Cardiac septum (tissue), 1 donor: ENCODE data around the gene ELFN1. TPM values are rescaled to one million over a fixed set of nuclear protein-coding genes. Genes with fewer than 3 reads are reported as not detected.
A peak's percentile ranks its signal among the peaks of the same experiment; 100 is the strongest.

Experiments
- DNase-seq: peaks from one replicate; pipeline ENCODE4 v3.0.0-alpha.2; 2020; ENCODE audit warnings: low spot score
- intact Hi-C: fragments of 100-400 bp; cut with DNase I; formaldehyde crosslinking; loops from one replicate; pipeline ENCODE4 v1.14.0; 2022
- total RNA-seq: library from RNA; stranded (reverse); fragmentation: NEBNext Ultra II Directional; extraction: Animal tissue kit (Norgen Biotek cat#: 25700); gene quantifications from one replicate; pipeline ENCODE4 v1.2.1, GENCODE V29; 2021
- donor health status: DM: no; HTN: no; CAD: no.

The ELFN1 gene
- total RNA-seq, 1 donor from 2014 or later: 7.4 TPM

GRCh38 chr7:1671594-1672451 lies 1.7 kb downstream of the ELFN1 start:
- DNase-seq: no peak
- intact Hi-C loops: no loop called here

GRCh38 chr7:1672851-1673486 lies 2.9 kb downstream of the ELFN1 start:
- peak; percentile 44 for DNase-seq
- intact Hi-C loops: no loop called here

DNA sequence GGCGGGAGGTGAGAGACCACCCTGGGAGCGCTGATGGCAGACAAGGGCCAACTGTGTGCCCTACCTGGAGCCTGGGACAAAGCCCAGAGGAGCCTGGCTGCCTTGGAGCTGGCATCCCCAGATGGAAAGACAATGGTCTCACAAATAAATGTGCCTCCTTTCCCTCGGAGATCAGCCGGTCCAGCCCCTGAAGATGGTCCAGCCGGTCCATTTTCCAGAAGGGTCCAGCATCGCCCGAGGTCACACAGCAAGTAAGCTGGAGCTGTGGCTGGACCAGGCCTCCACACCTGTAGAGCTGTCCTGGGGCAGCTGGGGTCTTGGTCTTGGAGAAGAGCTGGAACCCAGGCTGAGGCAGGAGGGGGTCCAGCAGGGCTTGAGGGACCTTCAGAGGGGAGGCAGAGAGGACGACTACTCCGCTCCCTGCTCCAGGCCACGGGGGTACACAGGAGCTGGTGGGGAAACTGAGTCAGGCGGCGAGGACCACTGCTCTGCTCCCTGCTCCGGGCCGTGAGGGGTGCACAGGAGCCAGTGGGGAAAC lies 3.6 kb downstream of the ELFN1 start:
- intact Hi-C loops: no loop called here
- peak; percentile 50 for DNase-seq

- peak; percentile 63 for DNase-seq
- intact Hi-C loops: no loop called here
Measured at GRCh38 chr7:1674161-1675035, 4.3 kb downstream of the ELFN1 start.

- intact Hi-C loops: no loop called here
- peak; percentile 69 for DNase-seq
Measured at GRCh38 chr7:1675036-1675671, 5.1 kb downstream of the ELFN1 start.

- DNase-seq: peak; percentile 72
- intact Hi-C loops: no loop called here
Measured at GRCh38 chr7:1675673-1676549, 5.8 kb downstream of the ELFN1 start.

GRCh38 chr7:1676550-1677078 lies 6.5 kb downstream of the ELFN1 start:
- peak; percentile 58 for DNase-seq
- intact Hi-C loops: no loop called here

DNA sequence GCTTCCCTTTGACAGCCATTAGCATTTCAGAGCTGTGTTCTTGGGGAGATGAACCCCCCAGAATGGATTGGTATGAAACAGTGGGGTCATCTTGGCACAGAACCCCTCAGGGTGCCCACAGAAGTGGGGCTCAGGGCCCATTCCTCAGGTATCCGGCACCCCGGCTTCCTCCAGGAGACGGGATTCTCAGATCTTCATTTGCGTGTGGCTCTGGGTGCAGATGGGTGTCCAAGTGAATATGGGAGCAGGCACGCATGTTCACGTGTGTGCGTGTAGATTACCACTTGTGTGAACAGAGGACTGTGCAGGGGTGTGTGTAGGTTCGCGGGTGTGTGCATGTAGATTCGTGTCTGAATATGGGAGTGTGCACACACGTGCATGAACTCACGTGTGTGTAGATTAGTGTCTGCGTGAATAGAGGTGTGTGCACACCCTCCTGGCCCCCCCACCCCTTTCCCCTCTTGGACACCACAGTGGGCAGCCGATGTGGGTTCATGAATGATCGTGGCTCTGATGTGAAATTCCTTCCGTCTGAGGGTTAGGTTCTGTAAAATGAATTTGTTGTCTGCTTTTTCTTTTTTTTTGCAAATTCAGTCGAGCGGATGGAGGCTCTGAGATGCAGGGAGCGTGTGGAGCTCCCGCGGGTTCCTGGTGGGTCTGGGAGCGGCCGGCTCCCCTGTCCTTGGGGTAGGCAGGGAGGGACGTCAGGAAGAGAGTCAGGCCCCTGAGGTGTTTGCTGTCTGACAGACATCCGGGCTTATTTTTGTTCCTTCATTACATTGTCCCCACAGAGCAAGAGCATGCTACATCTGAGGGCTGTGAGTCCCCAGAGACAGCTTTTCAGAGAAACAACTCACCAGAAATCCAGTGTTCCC lies 7.4 kb downstream of the ELFN1 start:
- peak; percentile 54 for DNase-seq
- intact Hi-C loops: no loop called here

- DNase-seq: peak; percentile 68
- intact Hi-C loops: no loop called here
Measured at GRCh38 chr7:1678081-1678543, 8.0 kb downstream of the ELFN1 start.

GRCh38 chr7:1678571-1679325 lies 8.7 kb downstream of the ELFN1 start:
- intact Hi-C loops: no loop called here
- DNase-seq: peak; percentile 49

- peak; percentile 61 for DNase-seq
- intact Hi-C loops: no loop called here
Measured at GRCh38 chr7:1679326-1679965, 9.4 kb downstream of the ELFN1 start.

DNA sequence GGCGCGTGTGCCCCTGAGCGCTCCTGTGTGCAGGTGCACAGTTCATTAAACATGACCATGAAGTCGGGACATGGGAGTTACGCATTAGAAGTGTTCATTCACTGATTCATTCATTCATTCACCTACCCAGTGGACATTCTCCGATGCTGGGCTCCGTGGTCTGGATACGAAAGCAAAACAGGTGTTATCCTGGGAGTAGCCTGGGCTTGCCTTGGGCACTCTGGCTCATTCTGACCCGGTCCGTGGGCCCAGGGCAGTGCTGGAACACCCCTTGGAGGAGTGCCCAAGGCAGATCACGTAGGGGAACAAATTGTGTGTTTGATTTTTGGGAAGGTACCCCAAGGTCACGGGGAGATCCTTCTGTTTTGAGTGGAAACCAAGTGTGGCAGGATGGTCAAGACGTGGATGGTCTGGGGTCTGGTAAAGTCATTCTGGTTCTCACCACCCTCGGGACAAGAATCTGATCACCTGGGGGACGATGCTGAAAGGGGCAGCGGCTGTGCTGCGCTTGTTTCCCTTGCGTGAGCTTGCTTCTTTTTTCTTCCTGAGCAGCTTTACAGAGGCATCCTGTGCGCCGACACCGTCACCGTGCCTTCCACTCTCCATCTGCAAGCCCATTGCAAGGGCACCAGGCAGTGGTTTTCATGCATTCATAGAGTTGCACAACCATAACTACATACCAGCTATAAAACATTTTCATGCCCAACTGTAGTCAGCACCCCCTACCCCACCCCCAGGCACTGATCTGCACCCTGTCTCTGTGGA lies 10.1 kb downstream of the ELFN1 start:
- DNase-seq: peak; percentile 54
- intact Hi-C loops: no loop called here

DNA sequence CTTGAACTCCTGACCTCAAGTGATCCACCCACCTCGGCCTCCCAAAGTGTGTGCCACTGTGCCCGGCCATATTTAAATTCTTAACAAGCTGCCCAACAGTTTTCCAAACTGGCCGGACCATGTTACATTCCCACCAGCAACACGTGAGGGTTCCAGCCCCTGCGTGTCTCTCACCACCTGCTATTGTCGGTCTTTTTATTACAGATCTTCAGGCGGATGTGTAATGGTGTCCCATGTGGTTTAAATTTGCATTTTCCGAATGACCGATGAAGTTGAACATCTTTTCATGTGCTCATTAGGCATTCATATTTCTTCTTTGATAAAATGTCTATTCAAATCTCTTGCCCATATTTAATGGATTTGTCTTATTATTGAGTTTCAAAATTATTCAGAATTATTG lies 11.5 kb downstream of the ELFN1 start:
- no peak for DNase-seq
- intact Hi-C loops: no loop called here

DNA sequence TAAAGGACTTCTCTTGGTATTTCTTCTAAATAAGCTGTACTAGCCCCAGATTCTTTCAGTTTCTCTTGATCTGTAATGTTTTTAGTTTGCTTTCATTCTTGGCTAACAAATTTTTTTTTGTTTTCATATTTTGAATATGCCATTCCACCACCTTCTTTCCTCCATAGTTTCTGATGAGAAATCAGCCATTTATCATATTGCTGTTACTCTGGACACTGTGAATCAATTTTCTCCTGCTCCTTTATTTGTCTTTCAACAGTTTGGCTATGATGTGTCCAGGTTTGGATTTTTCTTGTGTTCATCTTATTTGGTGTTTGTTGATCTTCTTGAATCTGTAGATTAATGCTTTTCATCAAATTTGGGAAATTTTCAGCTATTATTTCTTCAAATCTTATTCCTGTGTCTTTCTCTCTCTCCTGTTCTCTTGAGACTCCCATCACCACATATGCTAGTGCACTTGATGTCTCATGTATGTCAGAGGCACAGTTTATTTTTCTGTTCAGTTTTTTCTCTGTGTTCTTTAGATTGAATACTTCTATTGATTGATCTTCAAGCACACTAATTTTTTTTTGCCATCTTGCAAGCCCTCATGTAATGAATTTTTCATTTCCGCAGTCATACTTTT lies 15.0 kb downstream of the ELFN1 start:
- intact Hi-C loops: no loop called here
- no peak for DNase-seq

DNA sequence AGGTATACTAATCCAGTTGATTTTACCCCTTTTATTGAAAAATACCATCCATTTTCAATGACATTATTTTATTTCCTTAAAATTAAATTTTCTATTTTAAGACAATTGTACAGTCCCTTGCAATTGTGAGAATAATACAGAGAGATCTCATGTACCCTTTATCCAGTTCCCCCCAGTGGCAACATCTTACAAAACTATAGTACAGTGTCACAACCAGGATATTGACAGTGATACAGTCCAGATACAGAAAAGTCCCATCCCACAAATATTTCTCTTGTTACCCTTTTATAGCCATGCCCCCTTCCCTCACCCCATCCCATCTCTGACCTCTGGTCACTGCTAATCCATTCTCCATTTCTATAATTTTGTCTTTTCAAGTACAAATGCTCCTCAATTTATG lies 18.5 kb downstream of the ELFN1 start:
- DNase-seq: no peak
- intact Hi-C loops: no loop called here
